K562 (cell line): Measurements from ENCODE around the gene STON2. TPM values are rescaled to one million over a fixed set of nuclear protein-coding genes. Genes with fewer than 3 reads are reported as not detected.
A peak's percentile ranks its signal among the peaks of the same experiment; 100 is the strongest.

Source experiments
- ARID2 ChIP-seq: fragments of 450-650 bp; IDR thresholded peaks from 2 replicates; pipeline ENCODE4 v1.6.1; 2017; ENCODE audit warnings: antibody characterized with exemption, mild to moderate bottlenecking
- BCOR ChIP-seq: fragments of 450-650 bp; IDR thresholded peaks from 2 replicates; pipeline ENCODE4 v1.6.1; 2016
- CEBPZ ChIP-seq: fragments of 150-350 bp; IDR thresholded peaks from 2 replicates; pipeline ENCODE4 v1.6.1; 2014; ENCODE audit warnings: low read depth, mild to moderate bottlenecking, low read length, borderline replicate concordance
- DMBX1 ChIP-seq: fragments of 250-450 bp; sonication (Bioruptor Pico); IDR thresholded peaks from 2 replicates; pipeline ENCODE4 v1.8.0; 2022; ENCODE audit warnings: inconsistent platforms, mild to moderate bottlenecking, moderate library complexity, borderline replicate concordance
- E2F8 ChIP-seq: fragments of 450-650 bp; IDR thresholded peaks from 2 replicates; pipeline ENCODE4 v1.7.1; 2018; ENCODE audit warnings: mild to moderate bottlenecking, low read depth; ENCODE audit not compliant: partially characterized antibody
- HDAC1 ChIP-seq, 2 experiments: fragments of 450-650 bp; IDR thresholded peaks; 2 replicates each; pipeline ENCODE4 v1.6.1; 2016 to 2017; ENCODE audit warnings: inconsistent platforms in 1 of 2, mild to moderate bottlenecking in 1 of 2, moderate library complexity in 1 of 2
- HNRNPLL ChIP-seq: fragments of 200-400 bp; formaldehyde crosslinking; IDR thresholded peaks from 2 replicates; pipeline ENCODE4 v1.6.1; 2017; ENCODE audit warnings: low read length, low read depth, mild to moderate bottlenecking; ENCODE audit not compliant: poor library complexity, severe bottlenecking
- TAF9B ChIP-seq: fragments of 450-650 bp; IDR thresholded peaks from 2 replicates; pipeline ENCODE4 v1.6.1; 2018; ENCODE audit warnings: mild to moderate bottlenecking; ENCODE audit not compliant: partially characterized antibody
- TBP ChIP-seq: optimal IDR thresholded peaks from 2 replicates; pipeline ENCODE3; 2011; ENCODE audit warnings: low read depth, low read length, improper control_type of control experiment
- TEAD4 ChIP-seq, 2 experiments: sonication (generic) in 1 of 2; formaldehyde crosslinking in 1 of 2; IDR thresholded peaks; 2 replicates each; pipeline versions ENCODE4 v1.6.1 to v1.8.0; 2012 to 2022; ENCODE audit warnings: borderline replicate concordance in 1 of 2, inconsistent platforms in 1 of 2, low read length in 1 of 2, mild to moderate bottlenecking in 1 of 2, missing genetic modification reagents in 1 of 2
- ZBTB33 ChIP-seq: sonication (generic); formaldehyde crosslinking; IDR thresholded peaks from 2 replicates; pipeline ENCODE4 v1.8.1; 2023; ENCODE audit warnings: mild to moderate bottlenecking, missing genetic modification reagents
- ZNF583 ChIP-seq: fragments of 250-450 bp; sonication (Bioruptor Pico); IDR thresholded peaks from 2 replicates; pipeline ENCODE4 v1.4.0; 2020
- polyA plus RNA-seq, 8 experiments: library from polyadenylated mRNA; depleted of rRNA in 4 of 8; stranded (reverse) in 5 of 8; unstranded in 3 of 8; fragments of >200 nt; fragmentation: Nextera tagmentation in 2 of 8; fragmentation: Illumina TruSeq in 1 of 8; extraction: Ambion mirVana in 2 of 8; extraction: Trizol in 1 of 8; gene quantifications; 2 replicates each; pipeline versions ENCODE4 v1.2.1 to v1.2.3, GENCODE V29; 2011 to 2014; ENCODE audit warnings: inconsistent platforms in 1 of 8, missing spikeins in 1 of 8
- total RNA-seq, 7 experiments: library from RNA; depleted of rRNA in 6 of 7; stranded (reverse); fragments of >200 nt in 6 of 7; fragmentation: Illumina TruSeq in 2 of 7; extraction: Trizol in 2 of 7; gene quantifications; 2 replicates each; pipeline versions ENCODE4 v1.2.1 to v1.2.3, GENCODE V29; 2011 to 2021; ENCODE audit warnings: low replicate concordance in 1 of 7
- TF ChIP-seq, protein P1 (sequence below): fragments of 200-800 bp; sonication (Bioruptor generic); IDR thresholded peaks from 2 replicates; pipeline ENCODE4 v1.6.1; 2017; ENCODE audit warnings: missing genetic modification characterization, missing compliant biosample characterization
- TF ChIP-seq, protein P2 (sequence below): sonication (generic); formaldehyde crosslinking; IDR thresholded peaks from 2 replicates; pipeline ENCODE4 v1.9.0; 2022; ENCODE audit warnings: mild to moderate bottlenecking, missing genetic modification reagents

Gene STON2
- total and polyA plus RNA-seq, 9 of the 15 experiments (the other 6 are each of a cell fraction or from before 2014, with no cell fraction given), result 7.8 to 99.3 (median 53.5) TPM

- TF ChIP-seq ZBTB33 (CRISPR knock-in tag) (no peak), BCOR (no peak), TEAD4 (IDR thresholded peaks at IDR 0.05; ENCODE audit: low read length) (0 out of 2 replicates have a peak, but pooled peaks have one; percentile 31), TEAD4 (CRISPR knock-in tag; IDR thresholded peaks at IDR 0.05; ENCODE audit: borderline replicate concordance) (no peak), HDAC1 (IDR thresholded peaks at IDR 0.05) (peak in 1 of 2 experiments; percentile 37; a peak in 1 of 4 replicates), ZNF583 (no peak), TAF9B (peak; percentile 18), ARID2 (no peak), E2F8 (no peak), DMBX1 (0 out of 2 replicates have a peak, but pooled peaks have one; percentile 20), TBP (no peak), HNRNPLL (no peak), CEBPZ (no peak)
- TF ChIP-seq, protein P1, sequence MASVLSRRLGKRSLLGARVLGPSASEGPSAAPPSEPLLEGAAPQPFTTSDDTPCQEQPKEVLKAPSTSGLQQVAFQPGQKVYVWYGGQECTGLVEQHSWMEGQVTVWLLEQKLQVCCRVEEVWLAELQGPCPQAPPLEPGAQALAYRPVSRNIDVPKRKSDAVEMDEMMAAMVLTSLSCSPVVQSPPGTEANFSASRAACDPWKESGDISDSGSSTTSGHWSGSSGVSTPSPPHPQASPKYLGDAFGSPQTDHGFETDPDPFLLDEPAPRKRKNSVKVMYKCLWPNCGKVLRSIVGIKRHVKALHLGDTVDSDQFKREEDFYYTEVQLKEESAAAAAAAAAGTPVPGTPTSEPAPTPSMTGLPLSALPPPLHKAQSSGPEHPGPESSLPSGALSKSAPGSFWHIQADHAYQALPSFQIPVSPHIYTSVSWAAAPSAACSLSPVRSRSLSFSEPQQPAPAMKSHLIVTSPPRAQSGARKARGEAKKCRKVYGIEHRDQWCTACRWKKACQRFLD (CRISPR knock-in tag), result peak; percentile 52; the same call in 1 of the 2 replicates
- TF ChIP-seq, protein P2, sequence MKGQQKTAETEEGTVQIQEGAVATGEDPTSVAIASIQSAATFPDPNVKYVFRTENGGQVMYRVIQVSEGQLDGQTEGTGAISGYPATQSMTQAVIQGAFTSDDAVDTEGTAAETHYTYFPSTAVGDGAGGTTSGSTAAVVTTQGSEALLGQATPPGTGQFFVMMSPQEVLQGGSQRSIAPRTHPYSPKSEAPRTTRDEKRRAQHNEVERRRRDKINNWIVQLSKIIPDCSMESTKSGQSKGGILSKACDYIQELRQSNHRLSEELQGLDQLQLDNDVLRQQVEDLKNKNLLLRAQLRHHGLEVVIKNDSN (CRISPR knock-in tag), result no peak
Measured at GRCh38 chr14:81303258-81303935, 96.7 kb downstream of the STON2 start (continued).
